ENCODE data around the gene SEMA3D.
"Not testable (repeated sequence)": the region's sequence is repeated elsewhere in the genome, so short reads cannot be mapped to it uniquely, and the experiment has no call there.

The SEMA3D gene

DNA sequence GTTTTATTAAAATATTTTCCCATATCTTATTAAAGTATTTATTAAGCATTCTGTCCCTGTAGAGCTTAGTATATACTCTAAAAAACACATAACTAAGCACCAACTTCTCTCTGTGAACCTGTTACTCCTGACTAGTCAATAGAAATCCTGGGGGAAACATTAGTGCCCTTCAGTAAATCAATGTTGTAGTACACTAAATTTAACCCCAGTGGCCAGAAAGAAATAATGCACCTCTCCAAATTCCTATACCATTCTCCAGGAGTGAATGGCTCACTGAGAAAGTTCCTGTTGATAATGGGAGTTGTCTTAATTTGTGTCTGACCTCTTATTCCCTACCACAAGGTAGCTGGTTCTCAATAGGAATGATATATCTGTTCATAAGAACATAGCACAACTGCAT is 188.2 kb downstream of the SEMA3D start:
- no peak for FAIRE-seq
- DNase-seq (ENCODE audit: low spot score) = no peak

DNA sequence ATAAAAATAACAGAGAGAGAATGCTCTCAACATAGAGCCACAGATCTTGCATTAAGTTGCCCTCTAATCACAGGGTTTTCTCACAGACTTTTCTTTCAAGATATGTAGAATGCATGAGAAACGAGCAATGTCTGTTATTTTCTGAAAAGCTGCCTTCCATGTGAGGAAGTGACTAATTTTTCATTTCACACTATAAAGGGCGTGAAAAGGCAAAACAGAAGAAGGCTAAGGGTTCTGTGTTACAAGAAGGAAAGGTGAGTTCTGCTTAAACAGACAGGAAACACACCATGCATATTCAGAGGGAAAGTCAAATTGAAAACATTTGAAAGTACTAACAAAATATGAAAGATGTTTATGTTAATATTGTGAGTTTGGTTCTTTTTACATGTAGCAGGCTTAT is 189.2 kb downstream of the SEMA3D start:
- FAIRE-seq (no peak), DNase-seq (ENCODE audit: low spot score) (no peak)

DNA sequence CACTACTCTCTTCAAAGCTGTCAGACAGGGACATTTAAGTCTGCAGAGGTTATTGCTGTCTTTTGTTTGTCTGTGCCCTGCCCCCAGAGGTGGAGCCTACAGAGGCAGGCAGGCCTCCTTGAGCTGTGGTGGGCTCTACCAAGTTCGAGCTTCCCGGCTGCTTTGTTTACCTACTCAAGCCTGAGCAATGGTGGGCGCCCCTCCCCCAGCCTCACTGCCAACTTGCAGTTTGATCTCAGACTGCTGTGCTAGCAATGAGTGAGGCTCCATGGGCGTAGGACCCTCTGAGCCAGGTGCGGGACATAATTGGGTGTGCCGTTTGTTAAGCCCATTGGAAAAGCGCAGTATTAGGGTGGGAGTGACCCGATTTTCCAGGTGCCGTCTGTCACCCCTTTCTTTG is 193.9 kb downstream of the SEMA3D start:
- DNase-seq (ENCODE audit: low spot score); FAIRE-seq: not testable (repeated sequence)

DNA sequence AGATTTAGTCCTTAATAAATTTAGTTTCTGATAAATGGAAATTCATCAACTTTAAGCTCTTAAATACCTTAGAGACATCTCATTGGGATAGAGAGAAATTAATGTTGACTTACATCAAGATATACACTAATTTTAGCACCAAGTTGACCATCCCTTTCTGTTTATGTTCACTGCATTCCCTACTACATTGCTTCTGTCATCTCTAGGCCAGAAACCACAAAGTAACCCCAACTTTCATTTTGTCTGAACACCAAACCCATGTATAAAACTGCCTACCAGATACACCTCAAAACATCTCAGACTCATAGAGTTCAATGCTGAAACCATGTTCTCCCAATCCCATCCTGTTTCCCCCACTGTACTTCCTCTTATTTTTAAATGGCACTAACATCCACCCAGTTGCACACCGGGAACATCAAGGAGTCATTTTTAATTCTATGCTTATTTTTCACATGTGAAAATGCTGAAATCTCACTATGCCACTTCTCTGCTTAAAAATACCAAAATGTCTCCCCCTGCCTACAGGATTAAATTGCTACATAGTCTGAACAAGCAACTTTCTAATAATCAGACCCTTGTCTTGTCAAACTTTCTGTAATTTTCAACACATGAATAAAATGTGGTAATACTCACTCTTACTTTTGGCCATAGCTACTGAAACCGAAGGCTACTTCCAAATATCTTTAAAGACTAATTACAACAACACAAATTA is 201.6 kb downstream of the SEMA3D start:
- peak; percentile 55 for FAIRE-seq
- no peak for DNase-seq (ENCODE audit: low spot score)

DNA sequence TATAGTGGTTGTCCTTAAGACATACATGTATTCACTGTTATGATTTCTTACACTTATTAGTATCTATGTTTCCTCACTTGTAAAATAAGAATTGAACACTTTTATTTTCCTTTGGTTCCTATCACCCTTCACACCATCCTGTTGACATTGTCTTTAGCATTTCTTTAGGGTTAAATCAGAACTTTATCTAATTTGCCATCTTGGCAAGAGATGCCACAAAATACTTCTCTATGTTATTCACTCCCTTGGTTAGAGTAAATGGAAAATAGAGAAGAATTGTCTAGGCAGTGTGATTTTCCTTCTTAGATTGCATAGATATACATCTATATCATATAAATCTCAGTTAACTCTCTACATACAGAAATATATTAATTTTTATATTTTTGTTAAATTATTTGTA is 204.7 kb downstream of the SEMA3D start:
- FAIRE-seq (no peak), DNase-seq (ENCODE audit: low spot score) (no peak)

DNA sequence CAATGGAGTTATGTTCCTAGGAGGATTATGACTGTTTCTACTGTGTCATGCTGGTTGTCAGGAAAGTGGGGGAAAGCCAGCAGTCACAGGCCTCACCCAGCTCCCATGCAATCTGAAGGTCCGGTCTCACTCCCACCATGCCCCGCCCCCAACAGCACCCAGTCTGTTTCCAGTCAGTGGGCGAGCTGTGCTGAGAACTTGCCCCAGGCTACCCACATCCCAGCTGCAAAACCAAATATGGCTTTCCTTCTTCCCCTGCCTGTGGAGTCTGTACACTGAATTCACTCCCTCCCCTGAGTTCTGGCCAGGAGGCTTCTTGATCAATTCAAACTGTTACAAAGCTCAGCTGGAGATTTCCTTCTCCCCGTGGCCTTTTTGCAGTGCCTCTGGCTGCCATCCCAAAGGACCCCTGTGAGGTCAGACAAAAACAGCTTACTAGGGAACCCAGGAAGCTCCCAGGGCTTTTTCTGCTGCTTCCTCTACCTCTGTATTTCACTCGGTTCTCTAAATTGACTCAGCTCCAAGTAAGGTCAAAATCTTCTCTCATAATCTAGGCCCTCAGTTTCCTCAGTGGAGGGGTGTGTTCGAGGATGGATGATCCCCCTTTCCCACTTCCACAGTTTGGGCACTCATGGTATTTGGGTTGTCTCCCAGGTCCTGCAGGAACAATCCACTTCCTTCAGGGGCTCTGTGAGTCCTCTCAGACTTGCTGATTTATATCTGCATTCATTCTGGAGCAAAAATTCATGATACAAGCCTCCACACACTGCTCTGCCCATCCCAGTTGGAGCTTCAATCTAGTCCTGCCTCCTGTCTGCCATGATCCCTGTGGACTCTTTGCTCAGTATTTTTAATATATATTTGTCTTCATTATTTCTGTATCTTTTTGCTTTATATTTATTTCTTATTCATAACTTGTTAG is 205.5 kb downstream of the SEMA3D start:
- no peak for DNase-seq (ENCODE audit: low spot score)
- no peak for FAIRE-seq

DNA sequence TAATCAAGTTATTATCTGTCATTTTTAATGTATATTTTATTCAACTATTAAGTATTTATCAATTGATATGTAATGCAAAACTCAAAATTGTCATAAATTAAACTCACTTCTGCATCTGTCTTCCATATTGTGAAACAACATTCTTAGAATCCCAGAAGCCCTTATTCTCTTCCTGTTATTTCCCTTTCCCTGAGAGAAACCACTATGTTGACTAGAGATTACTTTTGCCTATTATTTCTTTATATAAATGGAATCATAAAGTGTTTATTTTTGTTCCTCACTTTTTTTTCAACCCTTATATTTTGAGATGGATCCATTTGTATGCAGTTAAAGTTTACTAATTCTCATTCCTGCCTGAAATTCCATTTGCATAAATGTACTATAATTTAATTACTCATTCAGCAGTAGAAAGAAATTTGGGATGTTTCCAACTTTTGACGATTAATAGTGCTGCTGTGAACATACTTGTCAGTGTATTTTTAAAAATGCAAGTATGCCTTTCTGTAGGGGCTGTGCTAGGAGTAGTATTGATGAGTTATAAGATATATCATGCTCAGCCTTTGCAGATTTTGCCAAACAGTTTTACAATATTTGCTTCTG is 211.2 kb downstream of the SEMA3D start:
- DNase-seq (ENCODE audit: low spot score) (no peak), FAIRE-seq (no peak)

DNA sequence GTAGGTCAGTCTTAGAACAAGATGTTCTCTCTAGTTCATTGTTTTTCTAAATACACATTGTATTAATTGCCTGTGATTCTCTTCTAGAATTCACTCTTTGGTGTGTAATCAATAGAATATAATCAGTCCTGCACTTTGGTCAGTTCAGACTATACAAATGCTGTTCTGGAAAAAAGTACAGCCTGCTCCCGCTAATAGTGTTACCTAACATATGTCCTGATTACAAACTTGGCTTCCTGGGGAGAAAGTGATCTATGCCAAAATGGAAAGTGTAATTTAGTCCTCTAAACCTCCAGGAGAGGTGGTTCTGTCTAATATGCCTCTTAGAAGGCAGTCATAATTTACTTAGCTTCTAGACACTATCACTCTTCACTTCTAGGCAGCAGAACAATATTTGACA is 215.5 kb downstream of the SEMA3D start:
- FAIRE-seq (no peak), DNase-seq (ENCODE audit: low spot score) (no peak)

DNA sequence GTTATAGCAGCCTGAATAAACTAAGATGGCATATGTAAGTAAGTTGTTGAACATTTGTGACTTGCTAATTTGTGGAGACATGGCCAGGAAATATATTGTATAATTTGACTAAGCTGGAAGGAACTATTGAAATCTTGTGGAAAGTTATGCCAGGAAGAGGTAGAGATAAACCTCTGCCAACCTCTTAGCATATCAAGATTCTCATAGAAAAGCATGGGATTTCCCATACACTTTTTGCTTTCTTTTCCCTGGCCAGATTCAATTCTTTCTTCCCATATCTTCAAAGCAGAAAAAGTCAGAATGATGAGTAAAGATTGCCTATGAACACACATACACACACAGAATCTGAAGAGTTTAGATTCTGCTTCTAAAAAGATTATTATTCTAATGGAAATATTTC is 216.2 kb downstream of the SEMA3D start:
- no peak for FAIRE-seq
- DNase-seq (ENCODE audit: low spot score) = no peak

DNA sequence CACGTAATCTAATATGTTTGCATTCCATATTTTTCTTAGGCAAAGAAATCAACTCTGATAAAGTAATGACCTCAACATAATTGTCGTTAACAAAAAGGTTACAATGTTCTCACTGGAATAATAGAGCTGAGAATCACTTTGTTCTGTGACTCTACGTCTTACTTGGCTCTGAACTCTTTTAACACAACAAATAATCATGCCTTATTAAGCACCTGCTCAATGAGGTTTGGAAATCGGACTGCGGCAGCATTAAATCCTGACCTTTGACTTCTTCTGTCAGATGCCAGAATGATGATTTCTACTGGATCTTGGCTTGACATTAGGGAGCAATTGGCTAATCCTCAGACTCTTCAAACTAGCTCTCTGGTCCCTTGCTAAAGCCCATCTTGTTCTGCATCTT is 233.6 kb downstream of the SEMA3D start:
- FAIRE-seq (no peak), DNase-seq (ENCODE audit: low spot score) (no peak)

DNA sequence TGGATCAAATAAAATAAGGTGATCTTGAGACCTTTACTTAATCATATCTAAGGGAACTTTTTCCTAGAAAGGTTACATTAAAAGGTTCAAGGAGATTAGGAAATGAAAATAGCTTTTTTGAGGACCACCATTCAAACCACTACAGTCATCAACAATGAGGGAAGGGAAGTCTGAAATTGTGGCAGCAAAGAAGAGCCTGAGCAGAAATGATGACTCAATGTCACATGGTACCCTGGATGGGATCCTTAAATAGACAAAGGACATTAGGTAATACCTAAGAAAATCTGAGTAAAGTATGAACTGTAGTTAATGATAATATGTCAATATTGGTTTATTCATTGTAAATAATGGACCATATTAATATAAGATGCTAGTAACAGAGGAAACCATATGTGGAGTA is 236.0 kb downstream of the SEMA3D start:
- FAIRE-seq (no peak), DNase-seq (ENCODE audit: low spot score) (peak; percentile 26)

DNA sequence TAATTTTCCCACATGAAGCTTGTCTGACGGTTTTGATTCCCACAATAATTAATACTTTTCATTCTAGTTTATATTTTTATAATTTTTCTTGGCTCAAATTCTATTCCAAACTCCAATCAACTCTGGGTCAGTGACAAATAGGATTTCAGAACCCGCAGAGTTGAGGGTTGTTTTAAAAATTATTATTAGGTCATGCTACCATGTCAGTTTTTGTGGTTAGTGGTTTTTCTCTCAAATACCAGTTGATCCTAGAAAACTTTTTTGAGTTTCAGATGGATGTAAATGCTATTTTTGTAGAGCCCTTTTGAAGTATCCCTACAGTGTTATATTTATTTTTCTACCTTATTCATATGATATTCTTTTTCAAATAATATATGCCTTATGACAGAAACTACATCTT is 237.4 kb downstream of the SEMA3D start:
- no peak for FAIRE-seq
- DNase-seq (ENCODE audit: low spot score) = no peak

DNA sequence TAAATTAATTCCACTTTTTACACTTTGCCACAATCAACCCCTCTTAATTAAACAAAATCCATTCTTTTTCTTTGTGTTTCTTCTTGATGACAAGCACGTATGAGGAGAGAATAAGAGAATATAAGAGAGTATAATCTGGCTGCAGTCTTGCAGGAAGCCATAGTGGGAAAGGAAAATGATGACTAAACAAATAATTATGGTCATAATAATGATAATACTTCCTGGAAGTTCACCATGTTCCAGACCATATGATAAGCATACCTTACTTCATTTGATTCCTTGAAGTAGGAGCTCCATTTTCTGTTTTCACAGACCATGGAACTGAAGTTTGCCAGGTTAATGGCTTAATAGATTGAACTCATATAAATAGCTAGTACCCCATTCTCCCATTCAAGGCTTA is 237.8 kb downstream of the SEMA3D start:
- DNase-seq (ENCODE audit: low spot score) = no peak
- no peak for FAIRE-seq

DNA sequence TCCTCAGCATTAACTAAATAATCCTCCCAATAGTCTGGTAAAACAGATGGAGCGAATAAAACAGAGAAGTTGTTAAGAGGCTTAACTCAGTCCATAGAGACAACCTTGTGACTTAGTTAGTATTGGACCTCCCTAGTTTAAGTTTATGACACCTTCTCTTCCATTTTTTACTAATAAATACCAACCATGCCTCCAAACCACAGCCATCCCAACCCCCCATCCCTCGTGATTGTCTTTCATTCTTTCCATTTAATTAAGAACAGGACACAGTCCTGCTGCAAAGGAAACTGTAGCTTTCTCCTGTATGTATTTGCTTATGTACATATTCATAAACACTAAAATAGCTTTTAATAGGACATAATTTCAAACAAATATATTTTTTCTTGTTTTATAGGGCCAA is 238.2 kb downstream of the SEMA3D start:
- FAIRE-seq (no peak), DNase-seq (ENCODE audit: low spot score) (no peak)

DNA sequence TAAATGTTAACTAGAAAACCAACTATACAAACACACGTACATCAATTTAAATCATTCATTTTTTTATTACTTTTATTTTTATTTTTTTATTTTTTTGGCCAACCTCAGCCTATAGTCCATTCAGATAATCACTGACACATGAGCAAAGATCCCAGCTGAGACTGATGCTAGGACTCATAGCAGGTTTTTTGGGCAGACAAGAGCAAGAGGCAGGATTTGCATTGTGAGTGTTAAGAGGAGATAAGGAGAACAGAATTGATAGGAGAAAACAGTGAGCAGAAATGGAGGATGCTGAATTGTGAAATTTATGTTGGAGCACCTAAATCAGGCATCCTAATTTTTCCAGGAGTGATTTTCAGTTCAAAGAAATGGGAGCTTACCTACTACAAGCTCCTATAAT is 240.3 kb downstream of the SEMA3D start:
- FAIRE-seq = no peak

More for the DNA sequence above, 240.3 kb downstream of the SEMA3D start:
- no peak for DNase-seq (ENCODE audit: low spot score)
